Right lobe of liver (tissue), 6 donors: ENCODE results near the gene ANKRD33. TPM values are rescaled to one million over a fixed set of nuclear protein-coding genes. Genes with fewer than 3 reads are reported as not detected.
A peak's percentile ranks its signal among the peaks of the same experiment; 100 is the strongest.

Experiments
- ATAC-seq, 4 donors: fragments of 200-7000 bp; cut with Tn5 transposase; one replicate each; pipeline ENCODE4 v1.9.1; 2020; ENCODE audit warnings: mild to moderate bottlenecking in 4 of 4, moderate library complexity in 4 of 4
- DNase-seq, 3 donors: peaks; one replicate each; pipeline ENCODE4 v3.0.0-alpha.2; 2020
- H3K27ac ChIP-seq, 3 donors: fragments of 200-600 bp; one replicate each; pipeline ENCODE4 v1.8.0; 2022
- H3K27me3 ChIP-seq, 2 donors: fragments of 200-600 bp; one replicate each; pipeline ENCODE4 v1.8.0; 2022
- H3K36me3 ChIP-seq, 4 donors: fragments of 200-600 bp; sonication (generic) in 1 of 4; one replicate each; pipeline versions ENCODE4 v1.5.1 to v1.8.0; 2017 to 2022; ENCODE audit warnings: control low read depth in 1 of 4
- H3K4me1 ChIP-seq, 4 donors: fragments of 200-600 bp; sonication (generic) in 1 of 4; one replicate each; pipeline versions ENCODE4 v1.5.1 to v1.8.0; 2017 to 2022; ENCODE audit warnings: control low read depth in 1 of 4
- H3K4me3 ChIP-seq, 3 donors: fragments of 200-600 bp; one replicate each; pipeline ENCODE4 v1.8.0; 2022
- H3K9me3 ChIP-seq, 4 donors: fragments of 200-600 bp; sonication (generic) in 1 of 4; one replicate each; pipeline versions ENCODE4 v1.5.1 to v1.8.0; 2017 to 2022; ENCODE audit warnings: control low read depth in 1 of 4
- CTCF ChIP-seq, 4 donors: fragments of 200-600 bp in 3 of 4; fragments of 450-650 bp in 1 of 4; IDR thresholded peaks; one replicate each; pipeline versions ENCODE4 v1.5.1 to v1.8.0; 2016 to 2022; ENCODE audit warnings: antibody characterized with exemption in 4 of 4, mild to moderate bottlenecking in 2 of 4
- POLR2A ChIP-seq: fragments of 450-650 bp; IDR thresholded peaks from one replicate; pipeline ENCODE4 v1.6.1; 2017; ENCODE audit warnings: antibody characterized with exemption, mild to moderate bottlenecking
- WGBS: methylation state at CpG from one replicate; pipeline ENCODE4 v1.1.6; 2018; ENCODE audit warnings: low coverage, low lambda C conversion rate; ENCODE audit not compliant: insufficient coverage; ENCODE audit errors: missing lambda C conversion rate; 5-methylcytosine and 5-hydroxymethylcytosine counted together
- intact Hi-C, 2 donors: fragments of 100-400 bp; cut with DNase I; formaldehyde crosslinking; loops; one replicate each; pipeline versions ENCODE4 v1.11.2 to v1.14.1; 2022
- total RNA-seq, 6 experiments: library from RNA; depleted of rRNA in 2 of 6; stranded (reverse); fragments of >200 nt in 2 of 6; fragmentation: NEBNext Ultra II Directional in 3 of 6; extraction: Animal tissue kit (Norgen Biotek cat#: 25700) in 3 of 6; gene quantifications; one replicate each; pipeline versions ENCODE4 v1.1.0 to v1.2.4, GENCODE V29; 2016 to 2023
- donor health status: DM: no; HTN: yes; CAD: no.
- donor health status: DM: no; HTN: no; CAD: no.
- donor health status: DM: no; HTN: no; CAD: no.
- donor health status: DM: no; HTN: yes; CAD: no.
- donor health status: DM: no; HTN: yes; CAD: no.

Gene ANKRD33
- total RNA-seq, 6 experiments from 2014 or later, result 1.1 to 10.5 (median 2.1) TPM; not detected in 3

- Histone ChIP-seq H3K27ac (peak overlapping the region; percentile 70 to 81 (median 81)), H3K9me3 (no peaks in the 10 kb centered on the region), H3K36me3 (no peaks in the 10 kb centered on the region), H3K27me3 (no peaks in the 10 kb centered on the region), H3K4me3 (peak overlapping the region in 2 of 3 donors; percentile 4 to 14), H3K4me1 (peaks cover 0 to 47% (median 15%) of the 10 kb centered on the region in 4 donors)
- 25% methylated on average over 4 of the region's 16 CpGs for WGBS
- DNase-seq (peak; percentile 67 to 85 (median 70)), ATAC-seq (peak; percentile 65 to 71 (median 66))
- intact Hi-C loops, result no loop called here
- TF ChIP-seq CTCF (IDR thresholded peaks at IDR 0.05) (peak in 1 of 4 donors; percentile 8), POLR2A (no peak)
Observed at GRCh38 chr12:51922762-51923505, 35.0 kb downstream of the ANKRD33 start.

DNA sequence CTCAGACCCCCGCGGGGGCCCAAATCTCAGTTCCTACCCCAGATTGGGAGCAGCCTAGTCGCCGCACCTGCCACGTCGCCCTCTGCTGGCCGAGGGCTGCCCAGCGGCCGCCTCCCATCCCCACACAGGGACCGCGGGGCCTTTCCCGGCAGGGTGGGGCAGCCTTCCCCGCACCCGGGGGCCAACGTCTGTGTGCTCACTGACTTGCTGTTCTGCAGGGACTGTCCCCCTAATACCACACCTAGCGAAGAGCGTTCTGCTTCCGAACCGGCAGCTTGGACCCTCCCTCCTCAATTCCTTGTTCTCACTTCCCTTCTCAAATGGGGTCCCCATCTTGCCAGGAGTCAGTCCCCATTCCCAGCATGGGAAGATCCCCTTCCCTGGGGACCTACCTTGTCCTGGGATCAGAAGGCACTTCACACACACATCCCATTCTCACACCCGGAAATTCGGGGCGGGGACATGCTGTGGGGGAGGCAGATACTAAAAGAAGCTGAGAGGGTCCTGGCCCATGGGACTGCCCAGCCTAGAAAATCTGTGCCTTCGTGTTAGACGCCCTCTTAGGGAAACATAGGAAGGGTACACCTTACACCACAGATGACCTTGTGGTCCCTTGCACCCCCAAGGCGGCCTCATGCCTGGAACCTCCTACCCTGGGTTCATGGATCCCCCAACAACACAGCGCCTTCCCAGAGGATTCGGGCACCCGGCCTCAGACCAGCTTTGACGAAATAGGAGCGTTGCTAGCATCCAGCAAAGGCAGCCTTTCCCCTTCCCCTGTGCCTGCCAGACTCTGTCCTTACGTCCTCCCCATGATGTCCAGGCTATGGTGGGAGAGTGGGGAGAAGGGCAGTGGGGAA lies 35.8 kb downstream of the ANKRD33 start:
- no peaks in the 10 kb centered on the region for H3K9me3 ChIP-seq
- H3K4me1 ChIP-seq, result peaks cover 0 to 39% (median 15%) of the 10 kb centered on the region in 4 donors
- peak overlapping the region in 1 of 3 donors; percentile 14 for H3K4me3 ChIP-seq
- 56% methylated on average over 6 of the region's 31 CpGs for WGBS
- DNase-seq (peak; percentile 67 to 74 (median 72)), ATAC-seq (peak; percentile 28 to 35 (median 32))
- TF ChIP-seq CTCF (IDR thresholded peaks at IDR 0.05) (peak; percentile 43 to 71 (median 59)), POLR2A (no peak)
- H3K36me3 ChIP-seq, result no peaks in the 10 kb centered on the region
- no peaks in the 10 kb centered on the region for H3K27me3 ChIP-seq
- intact Hi-C loops, result no loop called here
- peak overlapping the region; percentile 70 to 81 (median 81) for H3K27ac ChIP-seq

- Histone ChIP-seq H3K27ac (no peak overlapping the region), H3K4me3 (no peak overlapping the region), H3K4me1 (peaks cover 0 to 36% (median 15%) of the 10 kb centered on the region in 4 donors), H3K27me3 (no peaks in the 10 kb centered on the region), H3K36me3 (no peaks in the 10 kb centered on the region), H3K9me3 (no peaks in the 10 kb centered on the region)
- ATAC-seq, result no peak
- 100% methylated on average over 2 of the region's 5 CpGs for WGBS
- no peak for DNase-seq
- intact Hi-C loops, result no loop called here
- TF ChIP-seq POLR2A, result no peak
- no peak for TF ChIP-seq CTCF (IDR thresholded peaks at IDR 0.05)
Observed at GRCh38 chr12:51924551-51925319, 36.8 kb downstream of the ANKRD33 start.

DNA sequence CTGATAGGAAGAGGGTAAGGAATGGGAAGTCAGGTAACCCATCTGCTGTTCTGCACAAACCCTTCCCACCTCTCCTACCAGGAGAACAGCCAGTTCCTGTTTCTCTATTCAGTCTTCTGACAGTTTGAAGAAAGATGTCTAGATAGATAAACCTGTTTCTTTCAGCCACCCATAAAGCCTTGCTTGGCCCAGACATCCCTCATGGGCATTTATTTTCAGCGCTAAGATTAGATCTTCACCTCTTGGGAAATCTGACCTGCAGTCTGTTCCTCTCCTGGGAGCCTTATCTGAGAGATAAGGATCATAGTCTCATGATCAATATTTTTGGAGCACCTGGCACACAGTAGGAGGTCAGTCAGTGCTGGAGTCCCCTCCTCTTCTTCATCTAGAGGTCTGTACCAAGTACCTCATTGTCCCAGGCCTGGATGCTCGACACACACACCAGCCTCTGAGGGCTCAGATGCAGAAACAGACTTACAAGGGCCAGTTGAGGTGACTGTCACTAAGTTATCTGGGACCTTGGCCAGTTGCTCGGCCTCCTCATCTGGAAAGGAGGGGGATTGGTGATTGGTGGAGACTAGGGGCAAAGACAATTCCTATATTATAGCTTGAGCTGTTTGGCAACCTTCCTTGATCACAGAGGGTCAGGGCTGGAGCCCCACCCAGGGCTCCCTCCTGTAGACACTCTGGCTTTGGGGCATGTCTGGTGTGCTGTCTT lies 37.6 kb downstream of the ANKRD33 start:
- H3K4me1 ChIP-seq, result peaks cover 0 to 36% (median 15%) of the 10 kb centered on the region in 4 donors
- 53% methylated on average over 2 of the region's 3 CpGs for WGBS
- H3K9me3 ChIP-seq, result no peaks in the 10 kb centered on the region
- no peaks in the 10 kb centered on the region for H3K36me3 ChIP-seq
- DNase-seq (peak in 1 of 3 donors; percentile 39), ATAC-seq (no peak)
- no peak overlapping the region for H3K4me3 ChIP-seq
- H3K27me3 ChIP-seq, result no peaks in the 10 kb centered on the region
- peak overlapping the region; percentile 6 to 53 (median 31) for H3K27ac ChIP-seq
- no peak for TF ChIP-seq POLR2A
- TF ChIP-seq CTCF (IDR thresholded peaks at IDR 0.05), result no peak
- intact Hi-C loops, result no loop called here
